Esophagus squamous epithelium (tissue), 5 donors: Measurements from ENCODE around the gene CENPQ. TPM values are rescaled to one million over a fixed set of nuclear protein-coding genes. Genes with fewer than 3 reads are reported as not detected.

Experiments used
- DNase-seq: peaks from one replicate; lab custom pipeline; 2025; lab: John Stamatoyannopoulos, UW
- H3K27ac ChIP-seq, 4 donors: fragments of 200-600 bp; sonication (generic); one replicate each; pipeline ENCODE4 v1.5.1; 2016 to 2019; ENCODE audit warnings: mild to moderate bottlenecking in 1 of 4
- H3K27me3 ChIP-seq, 4 donors: fragments of 200-600 bp; sonication (generic); 1 replicate in 3 of 4; 2 replicates in 1 of 4; pipeline versions ENCODE4 v1.5.1 to v1.6.0; 2017 to 2021; ENCODE audit warnings: antibody characterized with exemption in 1 of 4
- H3K36me3 ChIP-seq, 3 donors: fragments of 200-600 bp; sonication (generic); one replicate each; pipeline ENCODE4 v1.5.1; 2016 to 2019
- H3K4me1 ChIP-seq, 3 donors: fragments of 200-600 bp; sonication (generic); one replicate each; pipeline ENCODE4 v1.5.1; 2017 to 2019
- H3K4me3 ChIP-seq, 4 donors: fragments of 200-600 bp; sonication (generic); 1 replicate in 3 of 4; 2 replicates in 1 of 4; pipeline ENCODE4 v1.5.1; 2016 to 2019; ENCODE audit warnings: mild to moderate bottlenecking in 2 of 4, moderate library complexity in 1 of 4
- H3K9me3 ChIP-seq, 3 donors: fragments of 200-600 bp; sonication (generic); one replicate each; pipeline ENCODE4 v1.5.1; 2016 to 2019
- CTCF ChIP-seq, 6 experiments: fragments of 450-650 bp in 4 of 6; fragments of 200-600 bp in 2 of 6; sonication (generic) in 2 of 6; IDR thresholded peaks; one replicate each; pipeline ENCODE4 v1.5.1; 2016 to 2019; ENCODE audit warnings: antibody characterized with exemption in 6 of 6, mild to moderate bottlenecking in 4 of 6, moderate library complexity in 4 of 6
- POLR2A ChIP-seq, 4 donors: fragments of 450-650 bp; IDR thresholded peaks; one replicate each; pipeline ENCODE4 v1.6.1; 2017; ENCODE audit warnings: antibody characterized with exemption in 4 of 4, mild to moderate bottlenecking in 4 of 4, moderate library complexity in 3 of 4
- WGBS, 2 donors: methylation state at CpG; one replicate each; pipeline ENCODE4 v1.1.5; 2018; 5-methylcytosine and 5-hydroxymethylcytosine counted together
- intact Hi-C: fragments of 100-400 bp; cut with DNase I; formaldehyde crosslinking; loops from one replicate; pipeline ENCODE4 v1.15.0; 2022
- total RNA-seq, 4 donors: library from RNA; depleted of rRNA; stranded (reverse); fragments of >200 nt; gene quantifications; one replicate each; pipeline ENCODE4 v1.1.0, GENCODE V29; 2016
- donor health status: DM: yes; HTN: yes; CAD: no.

CENPQ gene
- total RNA-seq, 4 donors from 2014 or later, result 4.9 to 6.1 (median 5.2) TPM

GRCh38 chr6:49539102-49539501, 75.9 kb downstream of the CENPQ start:
- Histone ChIP-seq H3K27me3 (no peaks in the 10 kb centered on the region), H3K27ac (no peak overlapping the region), H3K4me1 (peaks cover 0 to 20% (median 0%) of the 10 kb centered on the region in 3 donors), H3K9me3 (no peaks in the 10 kb centered on the region), H3K4me3 (no peak overlapping the region), H3K36me3 (no peaks in the 10 kb centered on the region)
- WGBS, 2 donors, result 94 to 95% methylated on average over 3 of the region's 3 CpGs
- DNase-seq, result no peak
- TF ChIP-seq CTCF (IDR thresholded peaks at IDR 0.05) (no peak), POLR2A (IDR thresholded peaks at IDR 0.05) (no peak)
- intact Hi-C loops, result no loop called here

GRCh38 chr6:49540614-49541013, 77.4 kb downstream of the CENPQ start:
- intact Hi-C loops, result no loop called here
- H3K27me3 ChIP-seq, result no peaks in the 10 kb centered on the region
- TF ChIP-seq CTCF (IDR thresholded peaks at IDR 0.05), result no peak
- no peak for TF ChIP-seq POLR2A (IDR thresholded peaks at IDR 0.05)

GRCh38 chr6:49541210-49541724, 78.1 kb downstream of the CENPQ start:
- DNase-seq, result no peak
- TF ChIP-seq CTCF (IDR thresholded peaks at IDR 0.05), result no peak
- 9% methylated on average over 1 of the region's 1 CpG for WGBS, 2 donors
- H3K36me3 ChIP-seq, result no peaks in the 10 kb centered on the region
- H3K27ac ChIP-seq, result peak overlapping the region in 1 of 4 donors; percentile 16
- H3K4me3 ChIP-seq, result no peak overlapping the region
- intact Hi-C loops, result no loop called here
- no peaks in the 10 kb centered on the region for H3K9me3 ChIP-seq
- no peaks in the 10 kb centered on the region for H3K27me3 ChIP-seq
- peaks cover 0 to 20% (median 0%) of the 10 kb centered on the region in 3 donors for H3K4me1 ChIP-seq

More at GRCh38 chr6:49540614-49541013, 77.4 kb downstream of the CENPQ start:
- Histone ChIP-seq H3K4me1 (peaks cover 0 to 20% (median 0%) of the 10 kb centered on the region in 3 donors), H3K27ac (no peak overlapping the region), H3K36me3 (no peaks in the 10 kb centered on the region), H3K9me3 (no peaks in the 10 kb centered on the region), H3K4me3 (no peak overlapping the region)
- DNase-seq, result no peak

GRCh38 chr6:49541936-49542335, 78.8 kb downstream of the CENPQ start:
- H3K4me3 ChIP-seq, result no peak overlapping the region
- H3K9me3 ChIP-seq, result no peaks in the 10 kb centered on the region
- no peaks in the 10 kb centered on the region for H3K27me3 ChIP-seq
- no peak for DNase-seq
- no peak overlapping the region for H3K27ac ChIP-seq
- peaks cover 0 to 20% (median 0%) of the 10 kb centered on the region in 3 donors for H3K4me1 ChIP-seq
- TF ChIP-seq CTCF (IDR thresholded peaks at IDR 0.05) (no peak), POLR2A (IDR thresholded peaks at IDR 0.05) (no peak)
- 32 to 45% methylated on average over 3 of the region's 3 CpGs for WGBS, 2 donors
- intact Hi-C loops, result no loop called here
- H3K36me3 ChIP-seq, result no peaks in the 10 kb centered on the region

Other genes starting within 250 kb of the CENPQ start
- gene MMUT, start 117 bp upstream of the CENPQ start, total RNA-seq, result 10 to 100 TPM in 3 of 4 donors, 1 to 10 TPM in 1; 8.5 to 16.8 (median 15.2) TPM
- gene GLYATL3, start 36.6 kb downstream of the CENPQ start, total RNA-seq, result not detected
- gene C6orf141, start 87.3 kb downstream of the CENPQ start, total RNA-seq, result 10 to 100 TPM in 3 of 4 donors, 1 to 10 TPM in 1; 10.0 to 22.8 (median 18.3) TPM
- gene RHAG, start 173.5 kb downstream of the CENPQ start, total RNA-seq, result under 1 TPM in 1 of 4 donors, not detected in 3; 0.19 TPM